A549 (cell line): ENCODE results near the gene KRTAP4-2. TPM values are rescaled to one million over a fixed set of nuclear protein-coding genes. Genes with fewer than 3 reads are reported as not detected.
"Not testable (repeated sequence)": the region's sequence is repeated elsewhere in the genome, so short reads cannot be mapped to it uniquely, and the experiment has no call there.

Experiments
- ATAC-seq, 2 experiments: fragments of 200-7000 bp in 1 of 2; fragments of >200 bp in 1 of 2; cut with Nextera tagmentation in 1 of 2; cut with Tn5 transposase in 1 of 2; 3 replicates each; pipeline versions ENCODE4 v1.8.0 to v1.9.1; 2018 to 2020; ENCODE audit warnings: mild to moderate bottlenecking in 1 of 2, moderate library complexity in 1 of 2
- CTCF ChIA-PET: fragments of 300-600 bp; sonication (Branson Sonifier 250); formaldehyde crosslinking; extraction: SDS; loops from one replicate; lab custom pipeline; 2021; ENCODE audit warnings: antibody characterized with exemption, inconsistent platforms; lab: Yijun Ruan, JAX
- POLR2A ChIA-PET: fragments of 350-600 bp; formaldehyde crosslinking; extraction: SDS; loops from one replicate; lab custom pipeline; 2021; ENCODE audit warnings: antibody characterized with exemption, inconsistent platforms; lab: Yijun Ruan, JAX
- DNase-seq, 2 experiments: peaks; one replicate each; pipeline versions ENCODE4 v3.0.0 to v3.0.0-alpha.2; 2011 to 2016; ENCODE audit warnings: low read depth in 1 of 2, low spot score in 1 of 2
- FAIRE-seq: peaks from 2 replicates; lab custom pipeline; 2011; peaks lifted over from hg19 to GRCh38; lab: Jason Lieb, UNC
- H3K27ac ChIP-seq, 2 experiments: fragments of >200 bp; sonication (Bioruptor Twin); formaldehyde crosslinking; 3 replicates each; pipeline ENCODE4 v1.5.1; 2016 to 2017
- H3K4me1 ChIP-seq: fragments of >200 bp; sonication (Bioruptor Twin); formaldehyde crosslinking; 3 replicates; pipeline ENCODE4 v1.6.1; 2016
- H3K4me2 ChIP-seq: fragments of >200 bp; sonication (Bioruptor Twin); formaldehyde crosslinking; 3 replicates; pipeline ENCODE4 v1.6.1; 2016
- H3K4me3 ChIP-seq: fragments of >200 bp; sonication (Bioruptor Twin); formaldehyde crosslinking; 3 replicates; pipeline ENCODE4 v1.5.1; 2016
- H3K9me3 ChIP-seq: fragments of >200 bp; sonication (Bioruptor Twin); formaldehyde crosslinking; 3 replicates; pipeline ENCODE4 v1.6.1; 2016
- ATOH8 ChIP-seq: fragments of 250-450 bp; sonication (Bioruptor Pico); IDR thresholded peaks from 2 replicates; pipeline ENCODE4 v1.5.0; 2020; ENCODE audit warnings: low read depth, mild to moderate bottlenecking, moderate library complexity
- CHD2 ChIP-seq: fragments of 150-350 bp; IDR thresholded peaks from 2 replicates; pipeline ENCODE4 v1.6.1; 2014; ENCODE audit warnings: low read length; ENCODE audit not compliant: partially characterized antibody
- CHD4 ChIP-seq: fragments of 200-600 bp; sonication (generic); IDR thresholded peaks from 2 replicates; pipeline ENCODE4 v1.6.1; 2016; ENCODE audit warnings: antibody characterized with exemption, mild to moderate bottlenecking, borderline replicate concordance
- CTCF ChIP-seq: fragments of >200 bp; sonication (Bioruptor Twin); formaldehyde crosslinking; IDR thresholded peaks from 3 replicates; pipeline ENCODE4 v1.5.1; 2016
- E2F6 ChIP-seq: IDR thresholded peaks from 2 replicates; pipeline ENCODE4 v1.6.1; 2012; ENCODE audit warnings: low read depth, borderline replicate concordance
- ELK1 ChIP-seq: fragments of 150-350 bp; IDR thresholded peaks from 2 replicates; pipeline ENCODE4 v1.6.1; 2014; ENCODE audit warnings: low read depth, mild to moderate bottlenecking, low read length
- FOSB ChIP-seq: fragments of 250-450 bp; sonication (Bioruptor Pico); IDR thresholded peaks from 2 replicates; pipeline ENCODE4 v1.5.0; 2020; ENCODE audit warnings: mild to moderate bottlenecking, moderate library complexity
- HOXA7 ChIP-seq: fragments of 250-450 bp; sonication (Bioruptor Pico); IDR thresholded peaks from 2 replicates; pipeline ENCODE4 v1.5.0; 2020; ENCODE audit warnings: mild to moderate bottlenecking, moderate library complexity
- HOXB13 ChIP-seq: fragments of 250-450 bp; sonication (Bioruptor Pico); IDR thresholded peaks from 2 replicates; pipeline ENCODE4 v1.5.0; 2020; ENCODE audit warnings: low read depth, mild to moderate bottlenecking, moderate library complexity
- HOXB5 ChIP-seq: fragments of 250-450 bp; sonication (Bioruptor Pico); IDR thresholded peaks from 2 replicates; pipeline ENCODE4 v1.5.0; 2020; ENCODE audit warnings: mild to moderate bottlenecking, moderate library complexity
- JUN ChIP-seq, 2 experiments: fragments of >200 bp; sonication (Bioruptor Twin); formaldehyde crosslinking; IDR thresholded peaks; 2 replicates in 1 of 2; 3 replicates in 1 of 2; pipeline ENCODE4 v1.6.1; 2016 to 2017
- JUNB ChIP-seq: fragments of >200 bp; sonication (Bioruptor Twin); formaldehyde crosslinking; IDR thresholded peaks from 2 replicates; pipeline ENCODE4 v1.6.1; 2016
- KDM5A ChIP-seq: fragments of 200-600 bp; sonication (generic); IDR thresholded peaks from 2 replicates; pipeline ENCODE4 v1.6.1; 2016; ENCODE audit warnings: antibody characterized with exemption, mild to moderate bottlenecking
- MAX ChIP-seq: IDR thresholded peaks from 2 replicates; pipeline ENCODE4 v1.6.1; 2012
- MAZ ChIP-seq: fragments of 150-350 bp; IDR thresholded peaks from 2 replicates; pipeline ENCODE4 v1.6.1; 2014; ENCODE audit warnings: antibody characterized with exemption, low read depth, low read length, borderline replicate concordance
- MYC ChIP-seq: IDR thresholded peaks from 2 replicates; pipeline ENCODE4 v1.6.1; 2012; ENCODE audit warnings: mild to moderate bottlenecking, inconsistent platforms, low read length, improper control_type of control experiment, borderline replicate concordance
- NR3C1 ChIP-seq: fragments of >200 bp; sonication (Bioruptor Twin); formaldehyde crosslinking; IDR thresholded peaks from 3 replicates; pipeline ENCODE4 v1.6.1; 2017
- RCOR1 ChIP-seq: fragments of 150-350 bp; IDR thresholded peaks from 2 replicates; pipeline ENCODE4 v1.6.1; 2014; ENCODE audit warnings: antibody characterized with exemption, low read length, low read depth
- SMC3 ChIP-seq: fragments of >200 bp; sonication (Bioruptor Twin); formaldehyde crosslinking; IDR thresholded peaks from 3 replicates; pipeline ENCODE4 v1.6.1; 2018; ENCODE audit warnings: inconsistent platforms
- ZC3H11A ChIP-seq: fragments of 450-650 bp; IDR thresholded peaks from 2 replicates; pipeline ENCODE4 v1.6.1; 2014; ENCODE audit warnings: antibody characterized with exemption, mild to moderate bottlenecking
- ZSCAN20 ChIP-seq: fragments of 250-450 bp; sonication (Bioruptor Pico); IDR thresholded peaks from 2 replicates; pipeline ENCODE4 v1.8.0; 2022; ENCODE audit warnings: mild to moderate bottlenecking, moderate library complexity
- WGBS: methylation state at CpG from one replicate; pipeline ENCODE4 v1.1.6; 2017; ENCODE audit errors: missing lambda C conversion rate; 5-methylcytosine and 5-hydroxymethylcytosine counted together
- polyA plus RNA-seq, 4 experiments: library from polyadenylated mRNA; depleted of rRNA in 3 of 4; stranded (reverse); fragments of >200 nt; fragmentation: RNase III in 1 of 4; extraction: RNeasy Plus Mini Kit Qiagen cat#74134 plus additional on column Dnase treatment in 1 of 4; gene quantifications; 2 replicates in 3 of 4; 3 replicates in 1 of 4; pipeline ENCODE4 v1.2.3, GENCODE V29; 2011 to 2017

The KRTAP4-2 gene
- polyA plus RNA-seq, 2 of the 4 experiments (the other 2 are of a cell fraction): not detected

DNA sequence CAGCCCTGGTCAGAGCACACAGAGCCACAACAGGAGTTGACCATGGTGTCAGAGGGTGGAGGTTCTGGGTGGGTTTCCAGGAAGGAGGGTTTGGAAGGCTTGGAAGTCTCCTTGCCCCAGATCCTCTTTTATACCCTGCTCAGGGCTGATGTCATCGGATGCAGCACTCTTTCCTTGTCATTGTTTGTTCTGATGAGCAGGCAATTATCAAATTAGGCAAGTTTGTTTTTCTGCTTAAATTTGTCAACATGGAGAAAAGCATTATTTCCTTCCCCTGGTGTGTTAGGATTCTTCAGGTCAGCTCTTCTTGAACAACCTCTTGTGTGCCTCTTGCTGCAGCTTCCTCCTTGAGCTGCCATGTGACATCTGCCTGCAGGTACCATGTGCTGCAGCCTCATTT is 17.4 kb downstream of the KRTAP4-2 start, which contains the start of gene KRTAP4-4:
Gene KRTAP4-4, minus strand, starts transcription at position 101 of the 400 bp plus-strand sequence. Its CDS starts 57 bp downstream, at position 44.
- no peak for ATAC-seq
- CTCF ChIA-PET: interaction anchor here (0.8 to 0.9 kb wide), 2 partner anchors 89 to 142 kb away, joined by 3 read pairs; partner anchors contain the start of gene KRTAP29-1
- no peaks in the 10 kb centered on the region for H3K9me3 ChIP-seq
- POLR2A ChIA-PET: no interaction called here
- H3K4me3 ChIP-seq: no peak within 1 kb of the TSS
- 0 out of 3 replicates have a peak, but pooled peaks cover 4% of the 10 kb centered on the region for H3K4me1 ChIP-seq
- no peak within 1 kb of the TSS for H3K4me2 ChIP-seq
- whole genome bisulfite sequencing: 60% methylated on average over 1 of the region's 1 CpG
- no peak for TF ChIP-seq HOXB5 (CRISPR knock-in tag)
- TF ChIP-seq SMC3: no peak
- no peak for TF ChIP-seq MAX
- no peak for TF ChIP-seq MAZ
- TF ChIP-seq HOXB13 (CRISPR knock-in tag): no peak
- no peak for TF ChIP-seq JUN (IDR thresholded peaks at IDR 0.05)
- TF ChIP-seq CTCF: no peak
- FAIRE-seq: no peak
- DNase-seq: no peak
- no peak within 1 kb of the TSS for H3K27ac ChIP-seq

DNA sequence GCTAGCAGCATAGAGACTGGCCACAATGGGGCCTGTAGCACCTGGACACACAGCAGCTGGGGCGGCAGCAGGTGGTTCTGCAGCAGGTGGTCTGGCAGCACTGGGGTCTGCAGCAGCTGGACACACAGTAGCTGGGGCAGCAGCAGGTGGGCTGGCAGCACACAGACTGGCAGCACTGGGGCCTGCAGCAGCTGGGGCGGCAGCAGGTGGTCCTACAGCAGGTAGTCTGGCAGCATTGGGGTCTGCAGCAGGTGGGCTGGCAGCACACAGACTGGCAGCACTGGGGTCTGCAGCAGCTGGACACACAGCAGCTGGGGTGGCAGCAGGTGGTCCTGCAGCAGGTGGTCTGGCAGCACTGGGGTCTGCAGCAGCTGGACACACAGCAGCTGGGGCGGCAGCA is 17.8 kb downstream of the KRTAP4-2 start:
- FAIRE-seq, H3K4me2 ChIP-seq, H3K4me3 ChIP-seq, ATAC-seq, H3K27ac ChIP-seq, H3K9me3 ChIP-seq, DNase-seq, POLR2A ChIA-PET, H3K4me1 ChIP-seq: not testable (repeated sequence)
- CTCF ChIA-PET: interaction anchor here (0.8 to 1.0 kb wide), 2 partner anchors 12 to 143 kb away, joined by 3 read pairs; partner anchors contain the start of gene KRTAP29-1
- WGBS: no CpG with 5 or more reads among the region's 3 CpGs

DNA sequence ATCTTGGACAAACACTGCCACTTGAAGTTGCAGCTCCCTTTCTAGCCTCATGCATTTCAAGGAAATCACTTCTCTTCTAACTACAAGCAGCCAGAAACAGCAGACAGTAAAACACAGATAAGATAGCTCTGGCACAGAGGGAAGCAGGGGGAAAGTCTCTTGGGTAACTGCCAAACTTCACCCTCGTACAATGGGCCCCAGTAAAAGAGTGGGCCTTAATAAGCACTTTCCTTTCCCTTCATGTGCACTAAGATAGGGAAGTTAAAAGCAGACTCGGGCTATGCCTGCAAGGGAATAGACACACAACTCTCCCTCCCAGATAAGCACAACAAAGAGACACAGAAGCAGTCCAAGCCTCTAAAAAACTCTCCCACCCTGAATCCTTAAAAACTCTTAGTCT is 24.2 kb downstream of the KRTAP4-2 start:
- ChIA-PET CTCF (no interaction called here), POLR2A (no interaction called here)
- no peaks in the 10 kb centered on the region for H3K4me1 ChIP-seq
- H3K4me2 ChIP-seq: no peak overlapping the region
- H3K9me3 ChIP-seq: no peaks in the 10 kb centered on the region
- no peak for FAIRE-seq
- no peak overlapping the region for H3K27ac ChIP-seq
- ATAC-seq: no peak
- no peak overlapping the region for H3K4me3 ChIP-seq
- WGBS: 38% methylated on average over 2 of the region's 2 CpGs
- DNase-seq: no peak
- TF ChIP-seq MYC: no peak
- no peak for TF ChIP-seq HOXB13 (CRISPR knock-in tag)
- no peak for TF ChIP-seq ELK1
- no peak for TF ChIP-seq NR3C1
- TF ChIP-seq CHD2: no peak
- TF ChIP-seq JUNB: no peak
- no peak for TF ChIP-seq ATOH8
- TF ChIP-seq ZC3H11A: no peak
- no peak for TF ChIP-seq HOXA7 (CRISPR knock-in tag)
- no peak for TF ChIP-seq ZSCAN20 (CRISPR knock-in tag)
- no peak for TF ChIP-seq KDM5A
- TF ChIP-seq E2F6: no peak
- no peak for TF ChIP-seq FOSB
- no peak for TF ChIP-seq CHD4
- no peak for TF ChIP-seq RCOR1
